Cardiac fibroblast (primary cell): Measurements from ENCODE around the gene ENTREP1.

Experiments used
- DNase-seq, 2 donors: peaks; one replicate each; pipeline versions ENCODE4 v3.0.0 to v3.0.0-alpha.2; 2010; ENCODE audit warnings: low read depth in 2 of 2
- H3K4me3 ChIP-seq, 2 donors: replicated peaks in 1 of 2; 1 replicate in 1 of 2; 2 replicates in 1 of 2; pipeline ENCODE4 v1.5.1; 2011; ENCODE audit warnings: low read depth in 2 of 2, low read length in 2 of 2, mild to moderate bottlenecking in 2 of 2, moderate library complexity in 1 of 2
- TF ChIP-seq, protein P1 (sequence below): IDR thresholded peaks from one replicate; pipeline ENCODE4 v1.5.1; 2011; ENCODE audit warnings: low read depth, mild to moderate bottlenecking, low read length, inconsistent platforms

The ENTREP1 gene

DNA sequence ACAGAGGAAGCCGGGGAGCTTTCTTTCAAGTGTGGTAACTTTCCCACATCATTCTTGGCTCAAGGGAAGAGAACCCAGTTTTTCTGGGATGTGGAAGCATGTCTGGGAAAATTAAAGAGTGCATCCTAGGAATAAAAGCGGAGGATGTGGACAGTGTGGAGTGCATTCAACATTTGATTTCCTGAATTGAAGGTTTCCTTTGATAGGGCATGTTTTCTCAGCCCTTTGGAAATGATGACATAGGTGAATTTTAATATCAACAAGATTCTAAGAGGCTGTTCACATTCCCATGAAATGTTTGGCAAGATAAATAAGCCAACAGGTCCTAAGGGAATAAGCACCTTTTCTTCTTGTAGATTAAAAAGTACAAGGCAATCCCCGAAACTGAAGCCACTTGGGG is 63.6 kb downstream of the ENTREP1 start:
- TF ChIP-seq, protein P1, sequence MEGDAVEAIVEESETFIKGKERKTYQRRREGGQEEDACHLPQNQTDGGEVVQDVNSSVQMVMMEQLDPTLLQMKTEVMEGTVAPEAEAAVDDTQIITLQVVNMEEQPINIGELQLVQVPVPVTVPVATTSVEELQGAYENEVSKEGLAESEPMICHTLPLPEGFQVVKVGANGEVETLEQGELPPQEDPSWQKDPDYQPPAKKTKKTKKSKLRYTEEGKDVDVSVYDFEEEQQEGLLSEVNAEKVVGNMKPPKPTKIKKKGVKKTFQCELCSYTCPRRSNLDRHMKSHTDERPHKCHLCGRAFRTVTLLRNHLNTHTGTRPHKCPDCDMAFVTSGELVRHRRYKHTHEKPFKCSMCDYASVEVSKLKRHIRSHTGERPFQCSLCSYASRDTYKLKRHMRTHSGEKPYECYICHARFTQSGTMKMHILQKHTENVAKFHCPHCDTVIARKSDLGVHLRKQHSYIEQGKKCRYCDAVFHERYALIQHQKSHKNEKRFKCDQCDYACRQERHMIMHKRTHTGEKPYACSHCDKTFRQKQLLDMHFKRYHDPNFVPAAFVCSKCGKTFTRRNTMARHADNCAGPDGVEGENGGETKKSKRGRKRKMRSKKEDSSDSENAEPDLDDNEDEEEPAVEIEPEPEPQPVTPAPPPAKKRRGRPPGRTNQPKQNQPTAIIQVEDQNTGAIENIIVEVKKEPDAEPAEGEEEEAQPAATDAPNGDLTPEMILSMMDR, result no peak
- H3K4me3 ChIP-seq, result no peak overlapping the region
- DNase-seq, result no peak

DNA sequence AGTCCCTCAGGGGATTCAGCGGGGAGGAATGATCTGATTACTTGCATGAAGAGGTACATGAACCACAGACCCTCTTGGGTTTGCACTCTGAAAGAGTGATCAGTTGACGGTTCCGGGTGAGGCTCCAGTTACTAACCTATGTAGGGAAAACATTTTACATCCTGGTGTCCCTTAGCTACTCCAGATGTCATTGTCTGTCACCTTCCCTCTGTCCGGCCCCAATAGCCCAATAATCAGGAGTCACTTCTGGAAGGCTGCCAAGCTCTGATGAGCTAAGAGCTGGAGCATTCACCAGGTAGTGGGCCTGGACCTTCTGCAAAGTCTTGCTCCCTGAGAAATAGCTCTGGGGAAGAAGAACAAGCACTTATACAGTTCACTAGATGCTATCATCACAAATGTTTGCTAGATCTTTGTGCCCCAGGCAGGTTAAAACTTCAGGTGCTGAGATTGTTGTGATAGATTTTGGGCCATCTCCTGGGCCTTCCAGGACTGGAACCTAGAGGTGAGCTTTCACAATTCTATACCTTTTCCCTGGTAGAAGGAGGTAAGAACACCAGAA is 64.5 kb downstream of the ENTREP1 start:
- TF ChIP-seq, protein P1, result no peak

DNA sequence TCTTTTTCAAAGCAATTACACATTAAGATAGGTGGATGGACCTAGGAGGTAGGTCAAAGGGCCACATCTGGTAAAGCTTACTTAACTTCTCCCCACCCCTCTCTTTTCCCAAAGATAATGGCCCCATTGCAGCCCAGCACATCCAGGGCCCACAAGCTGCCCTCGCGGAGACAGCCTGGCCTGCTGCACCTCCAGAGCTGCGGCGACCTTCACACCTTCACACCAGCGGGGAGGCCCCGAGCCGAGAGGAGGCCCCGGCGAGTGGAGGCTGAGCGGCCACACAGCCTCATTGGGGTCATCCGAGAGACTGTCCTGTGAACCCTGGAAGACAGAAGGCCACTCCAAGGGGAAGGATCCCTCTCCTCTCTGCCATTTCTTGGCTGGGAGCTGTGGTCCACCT is 66.5 kb downstream of the ENTREP1 start:
- no peak for DNase-seq
- TF ChIP-seq, protein P1, result no peak
- no peak overlapping the region for H3K4me3 ChIP-seq

More for the DNA sequence above, 64.5 kb downstream of the ENTREP1 start:
- no peak overlapping the region for H3K4me3 ChIP-seq
- no peak for DNase-seq

DNA sequence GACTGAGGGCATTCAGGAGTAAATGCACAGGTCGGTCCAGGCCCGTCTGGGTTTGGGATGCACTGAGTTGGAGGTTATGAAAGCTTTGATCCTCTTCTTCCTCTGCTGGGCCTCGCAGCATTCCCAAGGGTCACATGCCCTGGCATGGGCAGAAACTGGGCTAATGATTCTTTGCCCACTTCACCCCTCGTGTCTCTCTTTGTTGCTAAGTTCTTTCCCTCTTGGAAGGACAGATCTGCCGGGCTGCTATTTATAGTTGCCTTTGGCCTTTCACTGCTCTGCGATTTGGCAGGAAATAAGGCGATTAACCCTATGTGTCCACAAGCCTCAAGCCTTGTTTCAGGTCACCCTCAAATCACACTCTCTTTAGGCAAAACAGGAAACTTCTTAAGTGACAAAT is 66.9 kb downstream of the ENTREP1 start:
- peak in 1 of 2 donors; percentile 28 for DNase-seq
- H3K4me3 ChIP-seq, result no peak overlapping the region
- TF ChIP-seq, protein P1, result no peak

DNA sequence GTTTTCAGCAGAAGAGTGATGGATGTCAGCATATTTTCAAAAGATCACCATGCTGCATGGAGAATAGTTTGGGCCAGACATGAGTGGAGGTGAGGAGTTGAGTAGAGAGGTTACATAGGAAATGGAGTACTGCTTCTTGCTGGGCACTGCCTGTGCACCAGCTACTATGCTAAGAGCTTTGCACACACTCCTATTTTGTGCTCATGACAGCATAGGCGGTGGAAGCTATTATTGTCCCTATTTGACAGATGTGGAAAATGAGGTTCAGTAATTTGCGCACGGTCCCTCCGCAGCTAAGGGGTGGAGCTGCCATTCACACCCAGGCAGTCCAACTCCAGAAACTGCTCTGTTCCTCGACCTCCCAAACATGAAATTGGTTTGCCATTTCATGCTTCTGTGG is 67.8 kb downstream of the ENTREP1 start:
- TF ChIP-seq, protein P1, result no peak
- no peak overlapping the region for H3K4me3 ChIP-seq
- DNase-seq, result no peak

DNA sequence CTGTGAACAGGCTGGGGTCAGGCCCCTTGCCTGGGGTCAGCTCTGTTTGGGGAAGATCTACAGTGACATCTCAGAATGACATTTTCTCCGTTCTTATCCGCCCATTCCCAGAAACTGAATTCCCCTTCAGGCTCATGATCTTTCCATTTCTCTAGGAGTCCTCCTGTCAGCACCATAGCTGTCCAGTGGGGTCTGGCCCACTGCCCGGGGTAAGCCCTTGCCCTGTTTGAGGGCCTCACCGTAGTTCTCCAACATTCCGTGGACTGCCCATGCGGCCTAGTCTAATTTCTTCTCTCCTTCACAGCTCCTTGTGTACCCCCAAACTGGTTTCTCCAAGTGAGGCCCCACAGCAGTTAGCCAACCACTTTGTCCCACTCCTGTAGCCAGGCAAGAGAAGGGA is 68.4 kb downstream of the ENTREP1 start:
- H3K4me3 ChIP-seq, result no peak overlapping the region
- TF ChIP-seq, protein P1, result no peak
- no peak for DNase-seq

DNA sequence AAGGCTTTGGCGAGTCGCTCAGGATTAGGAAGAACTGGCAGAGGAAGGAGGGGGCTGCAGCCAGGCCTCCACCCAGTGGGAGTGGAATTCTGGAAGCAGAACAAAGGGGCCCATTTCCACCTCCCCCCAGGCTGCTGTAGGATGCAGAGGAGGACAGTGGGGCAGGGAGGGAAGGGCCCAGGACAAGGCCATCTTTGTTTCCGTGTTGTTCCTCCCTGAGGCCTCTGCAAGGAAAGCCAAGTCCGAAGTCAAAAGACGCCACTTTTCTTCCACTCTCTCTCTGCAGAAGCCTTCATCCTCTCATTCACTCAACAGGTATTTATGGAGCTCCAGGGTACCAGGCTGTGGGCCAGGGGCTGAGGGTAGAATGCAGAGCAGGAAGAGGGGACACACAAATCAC is 70.7 kb downstream of the ENTREP1 start:
- TF ChIP-seq, protein P1, result no peak
- DNase-seq, result no peak
- no peak overlapping the region for H3K4me3 ChIP-seq
